HG03175 (cell line): ENCODE data around the gene SMYD3.

Source experiments
- ATAC-seq: cut with Tn5 transposase; IDR thresholded peaks from one replicate; pipeline ENCODE4 v1.9.1; 2021; ENCODE audit warnings: mild to moderate bottlenecking, moderate library complexity; ENCODE audit not compliant: unreplicated experiment

SMYD3 gene

DNA sequence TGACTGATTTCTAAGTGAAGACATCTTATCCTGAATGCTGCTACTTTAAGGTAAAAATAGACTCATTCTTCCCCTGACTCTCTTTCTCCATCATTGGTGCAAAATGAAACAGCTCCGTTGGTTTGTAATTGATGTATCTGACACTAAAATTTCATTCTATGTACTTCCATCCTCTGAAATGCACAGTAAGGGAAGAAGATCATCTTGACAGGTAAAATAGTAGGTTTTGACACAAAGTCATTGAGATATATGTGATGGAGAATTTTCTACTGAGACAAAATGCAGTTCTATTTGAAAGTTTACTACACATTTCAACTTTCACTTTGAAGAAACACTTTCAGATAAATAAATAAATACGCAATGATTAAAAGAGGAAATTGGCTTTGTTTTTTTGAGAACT lies 348.9 kb downstream of the SMYD3 start:
- no peak for ATAC-seq

DNA sequence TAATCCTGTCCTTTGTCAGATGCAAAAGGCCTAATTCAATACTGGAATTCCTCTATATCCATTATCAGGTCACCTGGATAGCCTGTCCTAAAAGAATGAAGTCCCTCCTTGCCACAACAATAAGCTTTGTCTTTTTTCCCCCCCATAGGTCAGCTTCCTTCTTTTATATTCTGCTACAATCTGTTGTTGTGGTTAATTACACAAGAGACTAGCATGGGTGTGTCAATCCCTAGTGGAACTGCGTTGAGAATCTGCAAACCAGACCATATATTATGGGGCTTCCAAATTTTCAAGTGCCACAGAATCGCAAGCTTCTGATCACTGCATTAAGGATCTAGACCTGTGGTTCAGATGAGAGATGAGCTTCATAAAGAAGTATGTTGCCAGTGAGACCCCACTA lies 349.6 kb downstream of the SMYD3 start:
- no peak for ATAC-seq

DNA sequence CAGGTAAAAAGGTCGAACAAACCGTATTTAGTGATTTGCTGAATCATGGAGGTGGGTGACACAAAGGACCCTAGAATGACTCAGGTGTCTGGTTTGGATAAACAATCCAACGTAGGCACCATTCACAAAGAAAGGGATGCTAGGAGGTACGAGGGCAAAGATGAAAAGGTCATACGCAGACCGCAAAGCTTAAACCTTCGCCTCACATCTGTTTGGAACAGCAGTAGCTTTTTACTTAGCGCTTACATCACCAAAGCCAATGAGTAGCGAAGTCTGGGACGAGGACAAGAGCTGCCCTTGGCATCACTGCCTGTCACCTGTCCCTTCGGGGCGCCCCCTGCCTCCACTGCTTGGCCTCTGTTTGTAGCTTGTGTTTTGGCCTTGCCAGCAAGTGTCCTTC lies 350.2 kb downstream of the SMYD3 start:
- no peak for ATAC-seq

DNA sequence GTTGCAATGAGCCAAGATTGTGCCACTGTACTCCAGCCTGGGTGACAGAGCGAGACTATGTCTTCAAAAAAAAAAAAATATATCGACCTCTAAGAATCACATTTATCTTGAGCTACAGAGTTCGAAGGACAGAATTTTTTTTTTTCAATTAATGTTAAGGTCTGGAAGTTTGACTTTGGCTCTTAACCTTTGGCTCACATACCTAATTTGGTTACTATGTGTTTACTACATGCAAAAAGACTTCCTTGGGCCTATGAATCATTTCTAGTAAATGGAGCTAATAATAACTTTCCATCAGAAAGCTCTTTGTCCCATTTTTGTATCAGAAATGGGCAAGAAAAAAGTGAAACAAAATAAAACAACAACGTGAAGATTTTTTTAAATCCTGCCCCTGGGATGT lies 351.2 kb downstream of the SMYD3 start:
- ATAC-seq, result no peak

DNA sequence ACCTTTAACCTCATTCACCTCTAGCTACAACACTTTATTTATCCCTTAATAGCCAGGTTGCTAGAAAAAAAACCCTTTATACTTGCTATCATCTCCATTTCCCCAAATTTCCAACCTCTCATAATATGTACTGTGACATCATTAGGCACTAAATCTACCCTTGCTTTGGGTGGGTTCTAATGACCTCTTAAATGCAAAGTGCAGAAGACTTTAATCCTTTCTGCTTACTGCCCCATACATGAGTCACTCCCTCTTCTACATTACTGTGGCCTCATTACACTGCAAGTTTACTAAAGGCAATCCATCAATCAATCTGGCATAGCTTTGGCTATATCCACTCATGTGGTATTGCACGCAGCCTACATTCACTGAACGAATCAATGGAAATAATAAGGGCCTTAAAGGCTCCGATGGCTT lies 353.3 kb downstream of the SMYD3 start:
- ATAC-seq, result no peak

DNA sequence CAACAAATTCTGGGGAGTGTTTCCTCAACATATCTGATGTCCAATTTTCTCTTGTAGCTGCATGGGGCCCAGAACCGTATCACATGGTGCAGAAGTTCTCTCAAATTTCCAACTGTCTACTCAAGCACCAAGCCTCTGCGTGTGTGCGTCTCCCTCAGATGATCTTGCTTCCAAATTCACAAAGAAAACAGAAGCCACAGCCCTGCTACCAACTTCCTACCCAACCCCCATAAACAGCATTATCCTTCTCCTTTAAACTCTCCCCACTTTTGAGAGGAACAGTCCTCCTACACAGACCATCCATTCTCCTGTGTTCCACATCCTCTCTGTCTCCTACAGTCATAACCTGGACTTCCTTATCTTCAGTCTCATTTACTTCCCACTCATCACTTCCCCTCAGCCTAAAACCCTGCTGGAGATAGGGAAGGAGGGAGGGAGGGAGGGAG lies 354.1 kb downstream of the SMYD3 start:
- no peak for ATAC-seq

DNA sequence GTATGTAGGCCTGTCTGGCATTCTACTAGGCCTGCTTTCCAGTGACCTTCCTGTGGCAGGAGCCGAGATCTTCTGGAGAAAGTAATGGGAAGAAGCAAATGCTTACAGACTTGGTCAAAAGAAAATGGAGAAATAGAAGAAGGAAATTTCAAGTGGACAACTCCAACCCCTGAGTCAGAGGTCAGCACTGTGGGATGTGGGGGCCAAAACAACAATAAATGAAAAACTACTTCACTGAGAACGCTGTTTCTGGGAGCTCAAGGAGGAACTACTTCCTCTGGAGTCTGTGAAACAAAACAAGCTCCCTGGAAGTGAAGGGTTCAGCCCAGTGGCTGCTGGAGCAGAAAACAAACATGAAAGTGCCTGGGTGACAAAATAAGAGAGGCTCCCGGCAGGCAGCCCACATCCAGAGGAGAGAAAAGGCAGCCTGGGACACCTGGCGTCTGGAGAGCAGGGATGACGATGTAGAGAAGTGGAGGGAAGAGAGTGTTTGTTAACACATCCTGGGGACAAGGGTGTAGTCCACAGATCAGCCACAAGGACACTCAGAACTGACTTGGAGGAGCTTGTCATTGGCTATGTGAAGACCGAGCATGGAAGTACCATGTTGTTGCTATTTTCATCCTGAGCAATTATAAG lies 355.2 kb downstream of the SMYD3 start:
- ATAC-seq, result no peak

DNA sequence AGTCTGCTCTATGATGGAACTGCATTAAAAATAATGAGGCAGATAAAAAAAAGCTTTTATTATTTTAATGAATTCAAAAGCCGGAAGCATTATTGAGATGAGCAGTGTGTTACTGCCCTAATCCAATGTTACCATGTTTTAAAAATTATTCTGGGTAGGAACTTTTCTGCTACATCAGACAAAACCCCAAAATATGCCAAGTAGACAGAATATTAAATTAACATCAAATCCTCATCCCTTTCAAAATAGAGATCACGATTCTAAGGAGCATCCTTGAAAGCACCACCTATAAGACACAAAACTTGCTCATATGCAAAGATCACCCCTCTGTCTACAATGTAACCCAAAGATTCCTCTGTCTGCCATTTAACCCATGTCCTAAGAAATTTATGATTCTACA lies 357.5 kb downstream of the SMYD3 start:
- ATAC-seq, result no peak

DNA sequence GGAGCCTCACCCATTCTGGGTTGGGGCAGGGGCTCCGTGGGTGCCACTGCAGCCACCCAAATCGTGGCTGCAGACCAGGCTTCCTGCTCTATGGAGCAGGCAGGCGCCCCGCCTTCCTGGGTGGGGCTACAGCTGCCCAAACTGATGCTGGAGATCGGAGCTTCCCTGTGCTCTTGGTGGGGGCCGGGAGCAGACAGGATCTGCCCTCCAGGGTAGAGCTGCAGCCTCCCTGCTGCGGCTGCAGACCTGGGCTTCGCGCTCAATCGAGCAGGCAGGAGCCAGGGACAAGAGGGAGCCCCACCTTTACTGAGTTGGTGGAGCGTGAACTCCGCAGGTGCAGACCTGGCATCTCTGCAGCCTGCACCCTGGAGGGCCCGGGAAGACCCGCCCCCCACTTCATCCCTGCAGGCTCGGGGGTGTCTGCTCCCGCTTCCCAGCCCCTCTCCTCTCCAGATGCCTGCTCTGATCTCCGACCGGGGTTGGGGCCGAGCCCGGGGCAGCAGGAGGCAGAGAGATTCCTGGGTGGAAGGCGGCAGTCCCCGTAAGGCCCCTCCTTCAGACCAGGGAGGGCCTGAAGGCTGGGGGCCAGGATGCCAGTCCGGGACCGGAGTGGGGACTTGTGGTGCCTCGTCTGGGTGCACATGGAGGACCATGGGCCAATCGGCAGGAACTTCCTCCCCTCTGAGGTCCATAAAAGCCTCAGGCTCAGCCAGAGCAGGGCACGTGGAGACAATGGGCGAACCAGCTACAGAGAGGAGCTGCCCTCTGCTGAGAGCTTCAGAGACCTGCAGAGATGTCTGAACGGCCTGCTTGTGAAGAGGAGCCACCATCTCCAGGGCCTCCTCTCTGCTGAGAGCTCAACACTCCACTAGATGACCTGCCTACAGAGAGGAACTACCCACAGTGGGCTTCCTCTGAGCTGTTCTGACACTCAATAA lies 359.3 kb downstream of the SMYD3 start:
- ATAC-seq, result no peak

DNA sequence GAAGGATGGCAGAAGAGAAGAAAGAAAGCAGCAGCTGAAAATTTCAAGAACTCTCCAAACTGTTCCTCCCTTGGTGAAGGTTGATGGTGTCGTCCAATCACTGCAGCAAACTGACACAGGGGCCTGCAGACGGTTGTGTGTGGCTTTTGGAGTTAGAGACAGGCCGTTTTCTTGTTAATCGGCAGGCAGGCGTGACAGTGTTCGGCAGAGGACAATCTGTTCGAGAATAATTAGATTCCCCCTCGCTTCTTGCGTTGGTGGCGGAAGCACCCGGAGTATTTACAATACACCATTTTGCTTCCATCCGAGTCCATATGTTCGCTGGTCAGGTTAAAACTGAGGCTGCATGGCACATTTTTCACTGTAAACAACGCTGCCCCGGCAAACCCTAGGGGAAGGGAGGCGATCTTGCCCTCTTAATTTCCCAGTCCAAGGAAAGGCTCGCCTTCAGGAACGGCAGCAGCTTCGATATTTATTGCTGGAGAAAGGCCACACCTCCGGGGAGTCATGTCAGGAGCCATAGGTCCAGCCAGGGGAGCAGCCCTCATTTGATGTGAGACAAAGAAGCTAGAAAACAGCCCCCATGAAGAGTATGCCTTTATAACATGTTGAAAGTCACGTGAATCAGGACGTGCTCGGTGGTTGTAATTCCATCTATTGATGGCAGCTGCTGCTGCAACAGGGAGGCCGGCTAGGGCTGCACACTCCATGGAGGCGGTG lies 360.1 kb downstream of the SMYD3 start:
- ATAC-seq, result no peak

DNA sequence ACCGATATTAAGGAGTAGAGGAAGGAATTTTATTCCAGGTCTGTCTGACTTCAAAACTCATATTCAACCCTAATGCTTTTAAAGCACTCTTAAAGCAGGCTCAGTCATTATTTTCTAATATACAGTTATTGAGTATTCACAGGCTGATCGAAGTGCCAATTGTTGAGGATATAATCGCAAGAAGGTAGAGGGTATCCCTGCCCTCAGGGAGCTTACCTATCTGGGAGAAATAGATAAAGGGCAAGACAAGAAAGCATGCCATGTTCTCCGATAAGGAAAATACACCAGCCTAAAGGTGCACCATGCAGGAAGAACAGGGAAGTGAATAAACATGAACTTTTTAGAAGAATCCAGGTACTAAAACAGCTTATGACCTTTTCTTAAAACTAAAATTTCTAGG lies 361.2 kb downstream of the SMYD3 start:
- no peak for ATAC-seq

DNA sequence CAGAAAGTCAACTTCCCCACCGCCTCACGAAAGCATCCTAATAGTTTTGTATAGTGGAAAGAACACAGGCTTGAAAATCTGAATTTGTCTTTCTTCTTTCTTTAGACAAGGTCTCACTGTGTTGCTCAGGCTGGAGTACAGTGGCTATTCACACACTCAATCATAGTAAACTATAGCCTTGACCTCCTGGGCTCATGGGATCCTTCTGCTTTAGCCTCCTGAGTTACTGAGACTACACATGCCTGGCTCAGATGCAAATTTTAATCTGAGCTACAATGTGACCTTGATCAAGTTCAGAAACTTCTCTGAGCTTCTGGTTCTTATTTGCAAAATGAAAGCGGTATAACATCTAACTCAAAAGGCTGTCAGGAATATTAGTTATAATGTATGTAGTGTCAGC lies 362.1 kb downstream of the SMYD3 start:
- ATAC-seq, result no peak

DNA sequence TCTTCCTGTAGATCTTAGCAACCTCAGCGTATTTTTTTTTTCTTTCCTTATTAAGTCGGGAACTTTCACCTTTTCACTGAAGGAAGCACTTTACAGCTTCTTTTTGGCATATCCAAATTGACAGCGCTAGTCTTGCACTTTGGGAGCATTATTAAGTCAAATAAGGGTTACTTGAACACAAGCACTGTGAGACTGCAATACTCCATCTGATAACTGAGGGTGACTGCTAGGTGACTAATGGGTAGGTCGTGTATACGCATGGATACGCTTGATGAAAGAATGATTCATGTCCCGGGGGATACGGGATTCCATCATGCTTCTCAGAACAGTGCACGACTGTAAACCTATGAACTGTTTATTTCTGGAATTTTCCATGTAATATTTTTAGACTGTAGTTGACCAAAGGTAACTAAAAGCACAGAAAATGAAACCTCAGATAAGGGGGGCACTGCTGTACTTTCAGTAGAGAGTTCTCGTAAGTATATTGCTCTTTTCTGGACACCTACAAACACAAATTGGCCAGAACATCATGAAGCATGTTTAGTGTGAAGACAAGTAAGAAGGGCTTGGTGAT lies 364.7 kb downstream of the SMYD3 start:
- no peak for ATAC-seq

DNA sequence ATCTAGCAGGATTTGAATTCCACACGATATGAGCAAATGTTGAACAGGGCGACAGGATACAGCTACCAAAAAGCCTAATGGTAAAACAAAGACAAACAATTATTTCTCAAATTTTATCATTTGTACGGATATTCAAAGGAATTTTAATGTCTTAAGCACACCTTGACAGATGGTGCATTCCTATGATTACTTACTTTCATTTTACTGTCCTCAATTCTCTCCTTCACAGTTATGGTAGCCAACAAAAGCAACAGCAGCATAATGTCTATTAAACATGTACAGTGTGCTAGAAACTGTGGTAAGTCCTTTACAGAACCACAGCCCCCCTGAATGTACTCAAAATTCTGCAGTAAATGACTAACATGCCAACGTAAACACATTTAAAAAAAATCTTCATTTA lies 365.8 kb downstream of the SMYD3 start:
- ATAC-seq, result no peak

DNA sequence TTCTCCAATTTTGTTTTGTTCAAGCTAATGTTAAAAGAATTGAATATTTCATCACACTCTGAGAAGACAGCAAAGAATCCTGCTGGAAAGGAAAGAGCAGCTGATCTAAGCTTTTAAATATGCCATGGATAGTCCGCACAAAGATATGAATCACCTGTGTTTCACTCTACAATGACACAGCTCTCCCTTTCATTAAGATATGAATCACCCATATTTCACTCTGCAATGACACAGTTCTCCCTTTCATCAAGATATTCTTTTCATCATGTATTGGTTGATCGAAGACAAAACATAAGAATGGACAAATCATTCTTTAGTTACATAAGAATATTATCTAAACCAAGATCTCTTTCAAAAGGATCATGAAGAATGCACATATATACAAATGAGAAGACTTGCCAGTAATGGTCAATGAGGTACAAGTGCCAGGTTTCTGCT lies 367.3 kb downstream of the SMYD3 start:
- ATAC-seq, result no peak

DNA sequence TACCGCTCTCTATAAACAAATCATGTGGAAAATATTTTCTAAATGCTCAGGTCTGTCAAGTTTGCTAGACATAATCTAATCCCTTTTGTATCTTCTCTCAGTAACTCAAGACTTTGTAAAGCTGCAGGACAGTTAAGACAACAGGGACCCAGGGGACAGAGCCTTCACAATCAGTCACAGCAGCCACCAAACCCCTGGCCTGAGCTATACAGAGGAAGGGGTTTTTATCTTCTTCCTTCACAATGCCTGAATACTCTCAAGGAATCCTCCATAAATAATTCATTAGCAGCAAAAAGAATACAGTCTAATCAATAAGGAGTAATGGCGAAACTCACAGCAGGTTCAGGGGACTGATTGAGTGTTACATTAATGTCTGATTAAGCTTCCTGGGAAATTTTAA lies 368.3 kb downstream of the SMYD3 start:
- ATAC-seq, result no peak

DNA sequence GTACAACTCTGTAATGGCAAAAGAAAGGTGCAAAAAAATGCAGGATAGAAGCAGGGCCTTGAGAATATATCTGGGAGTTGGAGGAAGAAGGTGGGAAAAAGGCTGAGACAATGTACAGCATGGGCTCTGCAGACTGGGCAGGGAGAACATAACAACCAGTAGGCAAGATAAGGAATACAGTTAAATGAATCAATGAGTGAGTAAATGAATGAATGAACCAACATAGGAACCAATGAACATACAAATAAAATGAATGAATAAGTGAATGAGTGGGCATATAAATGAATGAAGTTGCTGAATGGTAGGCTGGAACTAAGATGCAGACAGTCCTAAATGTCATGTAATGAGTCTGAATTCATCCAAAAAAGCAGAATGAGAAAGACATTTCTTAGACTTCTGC lies 370.6 kb downstream of the SMYD3 start:
- no peak for ATAC-seq

DNA sequence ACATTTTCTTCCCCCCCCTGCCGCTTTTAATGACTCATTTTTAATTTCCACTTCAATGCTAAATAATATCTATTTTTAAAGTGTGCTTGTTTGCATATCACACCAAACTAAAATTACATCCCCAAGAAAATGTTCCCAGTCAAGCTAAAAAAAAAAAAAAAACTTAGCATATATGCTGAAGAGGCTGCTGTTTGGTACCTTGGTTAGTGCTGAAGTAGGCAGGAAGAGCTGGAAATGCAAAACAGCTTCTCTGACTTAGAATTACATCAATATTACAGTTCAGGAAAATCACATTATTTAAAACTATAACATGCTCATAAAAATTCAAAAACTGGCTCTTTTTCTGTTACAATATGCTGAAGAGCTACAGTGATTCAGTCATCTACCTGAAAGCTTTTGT lies 372.3 kb downstream of the SMYD3 start:
- no peak for ATAC-seq

DNA sequence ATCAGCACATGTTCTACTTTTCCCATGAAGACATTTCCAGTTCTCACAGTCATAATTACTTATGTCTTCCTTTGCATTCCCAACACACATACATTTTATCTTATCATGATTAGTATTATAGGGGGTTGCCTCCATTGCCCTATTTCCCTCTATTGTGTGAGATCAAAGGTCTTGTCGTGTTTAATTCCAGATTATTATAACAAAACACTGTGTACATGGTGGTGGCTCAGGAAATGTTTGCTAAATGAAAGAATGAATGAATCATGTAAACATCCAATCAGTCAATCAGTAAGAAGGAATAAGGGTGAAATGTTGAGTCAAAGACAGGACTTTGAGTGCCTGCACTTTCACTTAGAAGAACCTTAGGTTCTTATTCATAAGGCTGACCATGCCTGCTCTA lies 376.0 kb downstream of the SMYD3 start:
- no peak for ATAC-seq

DNA sequence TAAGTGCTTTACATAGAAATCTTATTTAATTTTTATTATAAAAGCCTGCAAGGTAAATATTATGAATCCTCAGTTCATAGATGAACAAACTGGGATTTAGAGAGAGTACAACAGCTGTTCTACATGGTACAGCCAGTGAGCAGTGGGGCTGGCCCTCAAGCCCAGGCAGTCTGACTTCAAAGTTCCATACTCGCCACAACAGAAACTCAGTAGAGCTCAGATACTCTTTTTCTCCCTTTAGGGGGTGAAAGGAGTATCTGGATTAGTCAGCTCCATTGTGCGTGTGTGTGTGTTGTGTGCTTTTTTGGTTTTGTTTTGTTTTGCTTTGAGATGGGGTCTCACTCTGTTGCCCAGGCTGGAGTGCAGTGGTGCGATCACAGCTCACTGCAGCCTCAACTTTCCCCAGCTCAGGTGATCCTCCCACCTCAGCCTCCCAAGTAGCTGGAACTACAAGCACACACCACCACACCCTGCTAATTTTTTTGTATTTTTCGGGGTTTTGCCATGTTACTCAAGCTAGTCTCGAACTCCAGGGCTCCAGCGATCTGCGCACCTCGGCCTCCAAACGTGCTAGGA lies 378.5 kb downstream of the SMYD3 start:
- no peak for ATAC-seq

DNA sequence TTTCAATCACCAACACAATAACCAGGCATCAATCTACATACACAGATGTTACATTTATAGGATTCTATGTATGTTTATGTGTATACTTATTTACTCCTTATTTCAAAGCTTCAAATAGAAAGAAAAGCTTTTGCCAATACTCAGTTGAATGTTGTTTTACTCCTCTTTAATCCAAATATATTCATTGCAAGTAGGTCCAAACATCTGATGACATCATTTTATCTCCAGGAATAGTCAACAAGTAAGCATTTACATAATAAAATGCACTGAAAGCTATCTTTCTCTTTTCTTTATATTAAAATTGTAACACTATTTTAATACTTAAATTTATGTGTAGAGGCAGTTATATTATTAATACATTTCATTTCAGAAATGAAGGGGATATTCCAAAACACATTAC lies 380.5 kb downstream of the SMYD3 start:
- ATAC-seq, result no peak
